Left hindlimb (tissue), 1 donor: Measurements from ENCODE around the gene VIPR2.
"Not testable (repeated sequence)": the region's sequence is repeated elsewhere in the genome, so short reads cannot be mapped to it uniquely, and the experiment has no call there.

Experiments used
- DNase-seq: peaks from one replicate; pipeline ENCODE4 v3.0.0-alpha.2; 2018

VIPR2 gene

DNA sequence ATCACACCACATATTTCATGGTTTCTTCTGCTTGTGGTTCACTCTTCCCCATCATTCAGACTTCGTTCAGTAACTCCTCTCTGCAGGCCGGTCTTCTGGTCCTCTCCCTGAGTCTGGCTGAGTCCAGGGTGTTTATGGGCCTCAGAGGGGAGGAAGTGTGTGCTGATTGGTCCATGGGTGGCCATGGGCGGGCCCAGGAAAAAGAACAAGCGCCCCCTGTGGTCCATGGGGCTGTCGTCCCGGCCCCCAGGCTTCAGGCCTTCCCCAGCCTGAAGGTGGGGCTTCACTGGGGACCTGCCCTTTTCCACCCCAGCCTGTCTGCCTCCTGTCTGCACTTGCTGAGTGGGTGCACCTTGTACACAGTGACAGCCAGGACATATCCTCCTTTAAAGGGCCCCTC, 123.7 kb downstream of the VIPR2 start:
- DNase-seq = peak; percentile 12

GRCh38 chr7:159019111-159019510, 125.6 kb downstream of the VIPR2 start:
- peak; percentile 18 for DNase-seq

GRCh38 chr7:159017741-159018140, 126.9 kb downstream of the VIPR2 start:
- peak; percentile 2 for DNase-seq

GRCh38 chr7:159017210-159017609, 127.5 kb downstream of the VIPR2 start:
- peak; percentile 6 for DNase-seq

- no peak for DNase-seq
These were observed 128.1 kb downstream of the VIPR2 start for GRCh38 chr7:159016591-159016990.

- DNase-seq = peak; percentile 38
These were observed 128.9 kb downstream of the VIPR2 start for GRCh38 chr7:159015454-159016410.

- DNase-seq = no peak
These were observed 129.6 kb downstream of the VIPR2 start for GRCh38 chr7:159015081-159015453.

- DNase-seq = peak; percentile 23
These were observed 130.2 kb downstream of the VIPR2 start for GRCh38 chr7:159014297-159015062.

DNA sequence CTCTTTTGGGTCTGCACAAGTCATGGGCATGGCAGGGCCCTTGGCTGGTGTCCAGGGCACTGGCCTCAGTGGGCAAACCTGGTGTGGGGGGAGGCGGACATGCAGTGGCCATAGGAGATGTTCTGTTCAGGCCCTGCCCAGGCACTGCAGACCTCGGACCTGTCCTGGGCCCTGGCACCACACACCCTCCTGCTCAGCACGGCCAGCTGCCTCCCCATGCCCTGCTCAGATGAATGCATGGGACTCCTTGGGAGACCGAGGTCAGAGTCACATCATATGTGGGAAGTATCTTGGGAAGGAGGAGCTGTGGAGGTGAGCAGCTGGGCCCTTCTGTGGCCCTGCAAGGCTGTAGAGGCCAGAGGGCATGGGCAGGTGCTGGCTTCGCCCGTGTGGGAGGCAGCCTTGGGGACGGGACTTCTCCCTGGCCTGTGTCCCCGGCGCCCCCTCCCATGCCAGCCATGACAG, 130.8 kb downstream of the VIPR2 start:
- peak; percentile 35 for DNase-seq

- peak; percentile 33 for DNase-seq
These were observed 131.4 kb downstream of the VIPR2 start for GRCh38 chr7:159013181-159013690.

GRCh38 chr7:159012353-159013069, 132.2 kb downstream of the VIPR2 start:
- peak; percentile 59 for DNase-seq

GRCh38 chr7:159011722-159012022, 133.0 kb downstream of the VIPR2 start:
- DNase-seq = no peak

DNA sequence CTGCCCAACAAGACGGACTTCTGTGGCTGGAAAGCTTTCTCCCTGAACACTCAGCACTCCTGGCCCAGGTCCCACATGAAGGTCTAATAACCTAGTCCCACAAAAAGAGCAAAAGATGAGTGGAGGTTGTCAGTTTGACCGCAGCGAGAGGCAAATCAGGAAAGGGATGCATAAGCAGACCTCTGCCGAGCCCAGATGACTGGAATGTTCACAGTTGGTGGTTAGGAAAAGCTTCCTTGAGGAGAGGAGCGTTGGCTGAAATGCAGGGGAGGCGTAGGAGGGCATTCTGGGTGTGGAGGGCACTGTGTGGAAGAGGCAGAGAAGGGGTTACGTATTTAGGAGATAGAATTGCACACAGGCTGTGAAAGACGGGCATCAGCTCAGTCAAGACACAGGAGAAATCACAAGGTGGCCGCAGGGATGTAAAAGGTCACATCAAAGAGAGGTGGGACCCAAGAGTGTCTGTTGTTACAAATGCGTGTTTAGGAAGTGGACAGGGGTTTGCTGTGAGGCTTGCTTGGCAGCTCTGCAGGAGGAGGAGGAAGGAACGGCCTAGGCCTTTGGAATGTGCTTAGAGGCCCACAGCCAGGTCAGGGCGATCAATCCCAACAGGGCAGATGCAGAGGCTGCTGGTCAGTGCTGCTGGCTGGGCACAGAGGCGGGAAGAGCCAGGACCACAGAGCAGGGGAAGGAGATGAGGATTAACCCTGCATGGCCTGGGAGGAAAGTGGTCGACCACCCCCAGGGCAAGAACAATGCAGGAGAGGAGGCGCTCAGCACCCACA, 133.5 kb downstream of the VIPR2 start:
- peak; percentile 22 for DNase-seq

GRCh38 chr7:159010411-159010810, 134.3 kb downstream of the VIPR2 start:
- peak; percentile 11 for DNase-seq

- DNase-seq = peak; percentile 6
These were observed 134.7 kb downstream of the VIPR2 start for GRCh38 chr7:159009951-159010350.

DNA sequence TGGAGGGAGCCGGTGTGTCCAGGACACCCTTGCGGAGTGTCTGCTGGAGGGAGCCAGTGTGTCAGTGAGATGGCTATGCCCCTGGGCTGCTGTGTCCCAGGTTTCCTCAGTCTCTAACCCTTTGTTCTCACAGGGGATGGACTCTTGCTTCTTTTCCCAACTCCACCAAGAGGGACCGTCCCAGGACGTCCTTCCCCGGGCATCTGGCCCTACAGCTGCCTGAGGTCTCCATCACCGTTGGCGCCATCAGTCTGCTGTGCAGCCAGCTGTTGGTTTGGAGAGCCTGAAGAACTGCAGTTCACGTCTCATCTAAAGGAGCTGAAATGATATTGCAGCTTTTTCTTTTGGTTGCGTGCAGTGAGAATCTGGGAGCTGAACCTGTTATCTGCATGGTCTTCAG, 136.2 kb downstream of the VIPR2 start:
- DNase-seq = peak; percentile 62

DNA sequence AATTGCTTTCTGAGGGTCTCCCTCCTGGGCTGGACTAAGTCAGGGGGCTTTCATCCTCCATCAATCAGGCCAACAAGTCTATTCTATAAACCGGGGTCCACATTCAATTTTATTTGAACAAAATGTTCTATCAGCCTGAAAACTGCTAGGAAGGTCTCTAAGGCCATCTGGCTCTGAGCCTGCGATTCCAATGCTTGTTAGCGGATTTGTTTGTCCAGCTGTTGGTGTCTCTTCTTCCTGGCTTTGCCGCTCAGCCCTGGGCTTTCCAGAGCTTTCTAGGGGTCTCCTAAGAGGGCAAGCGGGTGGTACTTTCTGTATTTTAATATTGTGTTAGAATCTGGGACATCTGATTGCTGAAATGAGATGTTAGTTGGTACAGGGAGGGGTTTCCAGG, 136.7 kb downstream of the VIPR2 start:
- DNase-seq = peak; percentile 54

GRCh38 chr7:159007364-159007995, 137.2 kb downstream of the VIPR2 start:
- DNase-seq = peak; percentile 58

GRCh38 chr7:159006610-159007130, 138.0 kb downstream of the VIPR2 start:
- no peak for DNase-seq

GRCh38 chr7:159006022-159006609, 138.6 kb downstream of the VIPR2 start:
- DNase-seq = not testable (repeated sequence)

DNA sequence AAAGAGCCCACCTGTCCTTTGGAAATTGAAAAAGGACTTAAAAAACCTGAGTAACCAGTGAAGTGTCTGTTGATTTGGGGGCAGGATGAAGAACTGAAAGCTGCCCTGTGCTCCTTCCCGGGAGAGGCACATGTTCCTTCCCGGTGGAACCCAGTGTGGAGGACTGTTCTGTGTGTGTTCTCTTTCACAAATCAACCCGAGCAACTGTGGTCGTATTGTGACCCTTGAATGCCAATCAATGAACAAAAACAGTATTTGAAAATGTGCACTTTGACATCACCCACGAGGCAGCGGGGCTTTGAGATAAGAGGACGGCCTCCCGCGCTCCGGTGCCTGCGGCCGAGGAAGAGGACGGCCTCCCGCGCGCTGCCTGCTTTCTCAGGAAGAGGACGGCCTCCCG, 139.0 kb downstream of the VIPR2 start:
- peak; percentile 13 for DNase-seq
